K562 (cell line): ENCODE measurements around the gene EMP2. TPM values are rescaled to one million over a fixed set of nuclear protein-coding genes. Genes with fewer than 3 reads are reported as not detected.

ENCODE experiments used
- ATAC-seq: fragments of 200-7000 bp; cut with Tn5 transposase; 3 replicates; pipeline ENCODE4 v1.9.1; 2020; ENCODE audit warnings: moderate library complexity
- BruUV-seq: library from RNA; stranded (reverse); fragments of 400-500 nt; replicated peaks from 2 replicates; lab custom pipeline; 2021; lab: Mats Ljungman, UMichigan
- CTCF ChIA-PET: fragments of 300-600 bp; formaldehyde crosslinking; extraction: SDS; loops from one replicate; lab custom pipeline; 2021; ENCODE audit warnings: low intra/inter-chr PET ratio; lab: Yijun Ruan, JAX
- POLR2A ChIA-PET: fragments of 300-600, 350-650 bp; sonication (Branson Sonifier 250); formaldehyde crosslinking; extraction: SDS; loops from one replicate; lab custom pipeline; 2021; ENCODE audit warnings: antibody characterized with exemption, inconsistent platforms; lab: Yijun Ruan, JAX
- DNase-seq, 4 experiments: peaks; one replicate each; pipeline versions ENCODE4 v3.0.0 to v3.0.0-alpha.2; 2011 to 2018; ENCODE audit warnings: low spot score in 3 of 4, mixed read lengths in 3 of 4; ENCODE audit errors: extremely low read depth in 1 of 4
- FAIRE-seq: peaks from 2 replicates; lab custom pipeline; 2011; peaks lifted over from hg19 to GRCh38; lab: Jason Lieb, UNC
- H2AFZ ChIP-seq: 2 replicates; pipeline ENCODE4 v1.6.0; 2011; ENCODE audit warnings: low read depth, low read length, control low read depth, inconsistent platforms
- H3K27ac ChIP-seq: fragments of 200-600 bp; 3 replicates; pipeline ENCODE4 v1.8.0; 2011; ENCODE audit warnings: low read depth, mild to moderate bottlenecking, control low read depth, inconsistent platforms, low read length, moderate library complexity, mixed read lengths; ENCODE audit errors: extremely low read depth
- H3K27me3 ChIP-seq, 2 experiments: fragments of 300-600 bp in 1 of 2; 2 replicates in 1 of 2; 3 replicates in 1 of 2; pipeline versions ENCODE4 v1.6.0 to v1.8.0; 2011; ENCODE audit warnings: inconsistent platforms in 2 of 2, low read length in 2 of 2, mild to moderate bottlenecking in 1 of 2, mixed read lengths in 1 of 2, moderate library complexity in 1 of 2; ENCODE audit not compliant: control insufficient read depth in 2 of 2, insufficient read depth in 2 of 2
- H3K36me3 ChIP-seq: fragments of 300-600 bp; 3 replicates; pipeline ENCODE4 v1.8.0; 2011; ENCODE audit warnings: mild to moderate bottlenecking, low read length, inconsistent platforms; ENCODE audit not compliant: control insufficient read depth, insufficient read depth
- H3K4me1 ChIP-seq, 2 experiments: fragments of 200-600 bp in 1 of 2; replicated peaks in 1 of 2; 2 replicates in 1 of 2; 3 replicates in 1 of 2; pipeline versions ENCODE4 v1.5.1 to v1.8.0; 2011; ENCODE audit warnings: inconsistent platforms in 2 of 2, low read length in 2 of 2, mild to moderate bottlenecking in 1 of 2, mixed read lengths in 1 of 2, moderate library complexity in 1 of 2; ENCODE audit not compliant: control insufficient read depth in 2 of 2, insufficient read depth in 2 of 2
- H3K4me2 ChIP-seq: 2 replicates; pipeline ENCODE4 v1.6.1; 2011; ENCODE audit warnings: low read length, control low read depth, inconsistent platforms, mixed read lengths; ENCODE audit not compliant: insufficient read depth
- H3K4me3 ChIP-seq: fragments of 200-600 bp; sonication (generic), shearing (Covaris generic); 2 replicates; pipeline ENCODE4 v1.5.1; 2016; ENCODE audit warnings: control low read depth, inconsistent platforms
- H3K79me2 ChIP-seq: fragments of 200-600 bp; 3 replicates; pipeline ENCODE4 v1.8.0; 2011; ENCODE audit warnings: low read length, inconsistent platforms; ENCODE audit not compliant: control insufficient read depth, insufficient read depth
- H3K9ac ChIP-seq, 2 experiments: 2 replicates each; pipeline versions ENCODE4 v1.6.0 to v1.6.1; 2011; ENCODE audit warnings: low read depth in 2 of 2, low read length in 2 of 2, control low read depth in 1 of 2, inconsistent platforms in 1 of 2, mild to moderate bottlenecking in 1 of 2, mixed read lengths in 1 of 2; ENCODE audit not compliant: insufficient read depth in 1 of 2
- H3K9me1 ChIP-seq: one replicate; pipeline ENCODE4 v1.6.0; 2011; ENCODE audit warnings: inconsistent platforms, mild to moderate bottlenecking, low read length, moderate library complexity; ENCODE audit not compliant: control insufficient read depth, insufficient read depth
- H3K9me3 ChIP-seq: replicated peaks from 2 replicates; pipeline ENCODE4 v1.5.1; 2011; ENCODE audit warnings: low read depth, low read length, inconsistent platforms; ENCODE audit not compliant: control insufficient read depth, insufficient read depth
- H4K20me1 ChIP-seq: replicated peaks from 2 replicates; pipeline ENCODE4 v1.6.1; 2011; ENCODE audit warnings: low read length, inconsistent platforms, mixed read lengths; ENCODE audit not compliant: control insufficient read depth, insufficient read depth
- GATA2 ChIP-seq: sonication (generic); formaldehyde crosslinking; IDR thresholded peaks from 2 replicates; pipeline ENCODE4 v1.4.0; 2020; ENCODE audit warnings: mild to moderate bottlenecking, missing genetic modification reagents
- NFE2 ChIP-seq: IDR thresholded peaks from 2 replicates; pipeline ENCODE4 v1.6.1; 2014; ENCODE audit warnings: antibody characterized with exemption, low read depth
- SRSF3 ChIP-seq: fragments of 200-400 bp; formaldehyde crosslinking; IDR thresholded peaks from 2 replicates; pipeline ENCODE4 v1.6.1; 2016; ENCODE audit warnings: mild to moderate bottlenecking, low read length, moderate library complexity; ENCODE audit not compliant: insufficient read depth
- ZNF140 ChIP-seq: fragments of 250-450 bp; sonication (Bioruptor Pico); IDR thresholded peaks from 2 replicates; pipeline ENCODE4 v1.8.0; 2021; ENCODE audit warnings: moderate library complexity, mild to moderate bottlenecking, inconsistent platforms
- ZNF165 ChIP-seq: fragments of 250-450 bp; sonication (Bioruptor Pico); IDR thresholded peaks from 2 replicates; pipeline ENCODE4 v1.4.0; 2020; ENCODE audit warnings: borderline replicate concordance
- ZNF668 ChIP-seq: fragments of 250-450 bp; sonication (Bioruptor Pico); IDR thresholded peaks from 2 replicates; pipeline ENCODE4 v1.8.0; 2022; ENCODE audit warnings: mild to moderate bottlenecking, inconsistent platforms
- WGBS: fragments of 100-300 bp; shearing (Covaris generic); methylation state at CpG from one replicate; pipeline ENCODE4 v1.1.6; 2016; ENCODE audit warnings: low coverage, mixed read lengths; ENCODE audit not compliant: insufficient coverage; ENCODE audit errors: missing lambda C conversion rate; 5-methylcytosine and 5-hydroxymethylcytosine counted together
- in situ Hi-C: fragments of 300-500 bp; cut with MboI; formaldehyde crosslinking; loops from 4 replicates; pipeline ENCODE4 v1.15.0; 2018; ENCODE audit warnings: inconsistent platforms, mixed read lengths
- intact Hi-C: fragments of 100-400 bp; cut with micrococcal nuclease; formaldehyde crosslinking; loops from 2 replicates; pipeline ENCODE4 v1.14.2; 2022
- polyA plus RNA-seq, 8 experiments: library from polyadenylated mRNA; depleted of rRNA in 4 of 8; stranded (reverse) in 5 of 8; unstranded in 3 of 8; fragments of >200 nt; fragmentation: Nextera tagmentation in 2 of 8; fragmentation: Illumina TruSeq in 1 of 8; extraction: Ambion mirVana in 2 of 8; extraction: Trizol in 1 of 8; gene quantifications; 2 replicates each; pipeline versions ENCODE4 v1.2.1 to v1.2.3, GENCODE V29; 2011 to 2014; ENCODE audit warnings: inconsistent platforms in 1 of 8, missing spikeins in 1 of 8
- total RNA-seq, 7 experiments: library from RNA; depleted of rRNA in 6 of 7; stranded (reverse); fragments of >200 nt in 6 of 7; fragmentation: Illumina TruSeq in 2 of 7; extraction: Trizol in 2 of 7; gene quantifications; 2 replicates each; pipeline versions ENCODE4 v1.2.1 to v1.2.3, GENCODE V29; 2011 to 2021; ENCODE audit warnings: low replicate concordance in 1 of 7
- TF ChIP-seq, protein P1 (sequence below): IDR thresholded peaks from 2 replicates; pipeline ENCODE4 v1.6.1; 2016; ENCODE audit warnings: missing genetic modification characterization, missing compliant biosample characterization
- TF ChIP-seq, protein P2 (sequence below): fragments of 450-650 bp; IDR thresholded peaks from 2 replicates; pipeline ENCODE4 v1.6.1; 2016; ENCODE audit warnings: borderline replicate concordance

EMP2 gene
- total and polyA plus RNA-seq, 9 of the 15 experiments (the other 6 are each of a cell fraction or from before 2014, with no cell fraction given), result 0.73 to 6.2 (median 3.1) TPM

DNA sequence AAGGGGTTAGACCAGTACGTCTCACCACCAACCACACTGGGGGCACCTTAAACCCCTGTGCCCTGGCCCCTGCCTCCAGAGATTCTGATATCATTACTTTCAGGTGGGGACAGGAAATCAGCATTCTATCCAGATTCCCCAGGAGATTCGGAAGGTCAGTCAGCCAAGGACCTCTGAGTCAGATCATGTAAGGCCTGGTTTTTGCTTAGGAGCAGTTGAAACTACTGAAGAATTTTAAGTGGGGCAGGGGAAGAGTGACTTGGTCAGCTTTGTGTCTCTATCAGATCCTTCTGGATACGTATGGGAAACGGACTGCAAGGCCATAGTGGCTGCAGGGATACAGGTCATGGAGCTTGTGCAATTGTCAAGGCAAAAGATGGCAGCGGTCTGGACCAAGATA is 9.0 kb downstream of the EMP2 start:
- TF ChIP-seq GATA2 (CRISPR knock-in tag), result no peak
- TF ChIP-seq SRSF3, result no peak
- TF ChIP-seq, protein P1, sequence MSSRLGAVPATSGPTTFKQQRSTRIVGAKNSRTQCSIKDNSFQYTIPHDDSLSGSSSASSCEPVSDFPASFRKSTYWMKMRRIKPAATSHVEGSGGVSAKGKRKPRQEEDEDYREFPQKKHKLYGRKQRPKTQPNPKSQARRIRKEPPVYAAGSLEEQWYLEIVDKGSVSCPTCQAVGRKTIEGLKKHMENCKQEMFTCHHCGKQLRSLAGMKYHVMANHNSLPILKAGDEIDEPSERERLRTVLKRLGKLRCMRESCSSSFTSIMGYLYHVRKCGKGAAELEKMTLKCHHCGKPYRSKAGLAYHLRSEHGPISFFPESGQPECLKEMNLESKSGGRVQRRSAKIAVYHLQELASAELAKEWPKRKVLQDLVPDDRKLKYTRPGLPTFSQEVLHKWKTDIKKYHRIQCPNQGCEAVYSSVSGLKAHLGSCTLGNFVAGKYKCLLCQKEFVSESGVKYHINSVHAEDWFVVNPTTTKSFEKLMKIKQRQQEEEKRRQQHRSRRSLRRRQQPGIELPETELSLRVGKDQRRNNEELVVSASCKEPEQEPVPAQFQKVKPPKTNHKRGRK, result no peak
- no peak for TF ChIP-seq ZNF140 (CRISPR knock-in tag)
- no peak for TF ChIP-seq ZNF165 (CRISPR knock-in tag)
- TF ChIP-seq ZNF668 (CRISPR knock-in tag), result no peak
- TF ChIP-seq NFE2, result no peak
- TF ChIP-seq, protein P2, sequence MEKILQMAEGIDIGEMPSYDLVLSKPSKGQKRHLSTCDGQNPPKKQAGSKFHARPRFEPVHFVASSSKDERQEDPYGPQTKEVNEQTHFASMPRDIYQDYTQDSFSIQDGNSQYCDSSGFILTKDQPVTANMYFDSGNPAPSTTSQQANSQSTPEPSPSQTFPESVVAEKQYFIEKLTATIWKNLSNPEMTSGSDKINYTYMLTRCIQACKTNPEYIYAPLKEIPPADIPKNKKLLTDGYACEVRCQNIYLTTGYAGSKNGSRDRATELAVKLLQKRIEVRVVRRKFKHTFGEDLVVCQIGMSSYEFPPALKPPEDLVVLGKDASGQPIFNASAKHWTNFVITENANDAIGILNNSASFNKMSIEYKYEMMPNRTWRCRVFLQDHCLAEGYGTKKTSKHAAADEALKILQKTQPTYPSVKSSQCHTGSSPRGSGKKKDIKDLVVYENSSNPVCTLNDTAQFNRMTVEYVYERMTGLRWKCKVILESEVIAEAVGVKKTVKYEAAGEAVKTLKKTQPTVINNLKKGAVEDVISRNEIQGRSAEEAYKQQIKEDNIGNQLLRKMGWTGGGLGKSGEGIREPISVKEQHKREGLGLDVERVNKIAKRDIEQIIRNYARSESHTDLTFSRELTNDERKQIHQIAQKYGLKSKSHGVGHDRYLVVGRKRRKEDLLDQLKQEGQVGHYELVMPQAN, result no peak
- TF ChIP-seq, all 486 proteins: peak for 0
- Histone ChIP-seq H3K27ac (no peak overlapping the region), H2AFZ (no peak overlapping the region), H3K79me2 (no peaks in the 10 kb centered on the region), H3K36me3 (no peaks in the 10 kb centered on the region), H4K20me1 (peaks cover 6% of the 10 kb centered on the region; the same call in 1 of the 2 replicates), H3K27me3 (peaks cover 11 to 42% of the 10 kb centered on the region in 2 experiments; a peak in 4 of 5 replicates), H3K4me2 (no peak overlapping the region), H3K4me1 (no peaks in the 10 kb centered on the region), H3K9me1 (no peaks in the 10 kb centered on the region), H3K9ac (no peak overlapping the region), H3K9me3 (no peaks in the 10 kb centered on the region), H3K4me3 (no peak overlapping the region)
- DNase-seq (no peak), FAIRE-seq (no peak), ATAC-seq (no peak)
- 3% methylated on average over 5 of the region's 5 CpGs for WGBS
- CTCF ChIA-PET, result interaction anchor here (0.7 kb wide), 1 partner anchor 34 kb away, joined by 3 read pairs; no protein-coding TSS in a partner anchor
- intact Hi-C loops (no loop called here), in situ Hi-C loops (no loop called here)
- no TSS peak for BruUV-seq
- POLR2A ChIA-PET, result interaction anchor here (0.6 kb wide), 1 partner anchor 20 kb away, joined by 3 read pairs; no protein-coding TSS in a partner anchor
